Measurements from ENCODE around the gene TXNRD1. TPM values are rescaled to one million over a fixed set of nuclear protein-coding genes. Genes with fewer than 3 reads are reported as not detected.

TXNRD1 gene
- total RNA-seq, 2 donors from 2014 or later: 35.9 to 36.6 TPM

- H3K4me1 ChIP-seq: no peaks in the 10 kb centered on the region
- no peak overlapping the region for H3K4me3 ChIP-seq
- no peaks in the 10 kb centered on the region for H3K27me3 ChIP-seq
- ATAC-seq (no peak), DNase-seq (no peak)
- TF ChIP-seq CTCF (IDR thresholded peaks at IDR 0.05) (no peak), POLR2A (IDR thresholded peaks at IDR 0.05) (no peak)
- intact Hi-C loops (cut with DNase I): no loop called here
- H3K9me3 ChIP-seq: peaks cover 0 to 8% (median 0%) of the 10 kb centered on the region in 3 donors
- WGBS, 2 donors: 90 to 99% methylated on average over 5 of the region's 5 CpGs
- H3K27ac ChIP-seq: no peak overlapping the region
- no peaks in the 10 kb centered on the region for H3K36me3 ChIP-seq (replicated peaks in 1 of 2; ENCODE audit: insufficient read depth in 1 of 2, low read depth in 2 of 2)
Measured at GRCh38 chr12:104365921-104366410, 150.4 kb downstream of the TXNRD1 start.

- ATAC-seq (no peak), DNase-seq (no peak)
- Histone ChIP-seq H3K36me3 (replicated peaks in 1 of 2; ENCODE audit: insufficient read depth in 1 of 2, low read depth in 2 of 2) (no peaks in the 10 kb centered on the region), H3K27me3 (no peaks in the 10 kb centered on the region), H3K27ac (no peak overlapping the region), H3K4me1 (no peaks in the 10 kb centered on the region), H3K9me3 (peaks cover 0 to 8% (median 0%) of the 10 kb centered on the region in 3 donors), H3K4me3 (no peak overlapping the region)
- intact Hi-C loops (cut with DNase I): no loop called here
- WGBS, 2 donors: 88 to 98% methylated on average over 2 of the region's 2 CpGs
- TF ChIP-seq CTCF (IDR thresholded peaks at IDR 0.05) (no peak), POLR2A (IDR thresholded peaks at IDR 0.05) (no peak)
Measured at GRCh38 chr12:104369708-104370107, 154.1 kb downstream of the TXNRD1 start.

- Histone ChIP-seq H3K27me3 (no peaks in the 10 kb centered on the region), H3K9me3 (peaks cover 0 to 8% (median 0%) of the 10 kb centered on the region in 3 donors), H3K4me1 (no peaks in the 10 kb centered on the region), H3K27ac (no peak overlapping the region), H3K4me3 (no peak overlapping the region), H3K36me3 (replicated peaks in 1 of 2; ENCODE audit: insufficient read depth in 1 of 2, low read depth in 2 of 2) (no peaks in the 10 kb centered on the region)
- no peak for DNase-seq
- 56 to 57% methylated on average over 15 of the region's 15 CpGs for WGBS, 2 donors
- intact Hi-C loops (cut with DNase I): no loop called here
- TF ChIP-seq CTCF (IDR thresholded peaks at IDR 0.05): no peak
- TF ChIP-seq POLR2A (IDR thresholded peaks at IDR 0.05): no peak
- no peak for ATAC-seq
Measured at GRCh38 chr12:104371043-104371870, 155.7 kb downstream of the TXNRD1 start.

GRCh38 chr12:104372061-104372720 lies 156.6 kb downstream of the TXNRD1 start:
- intact Hi-C loops (cut with DNase I): no loop called here
- DNase-seq (no peak), ATAC-seq (no peak)
- Histone ChIP-seq H3K27ac (no peak overlapping the region), H3K9me3 (peaks cover 0 to 8% (median 0%) of the 10 kb centered on the region in 3 donors), H3K4me3 (no peak overlapping the region), H3K36me3 (replicated peaks in 1 of 2; ENCODE audit: insufficient read depth in 1 of 2, low read depth in 2 of 2) (no peaks in the 10 kb centered on the region), H3K27me3 (no peaks in the 10 kb centered on the region), H3K4me1 (no peaks in the 10 kb centered on the region)
- WGBS, 2 donors: 75 to 77% methylated on average over 12 of the region's 12 CpGs
- TF ChIP-seq POLR2A (IDR thresholded peaks at IDR 0.05): no peak

GRCh38 chr12:104372721-104373335 lies 157.2 kb downstream of the TXNRD1 start:
- no peak overlapping the region for H3K27ac ChIP-seq
- no peak for DNase-seq
- 88 to 100% methylated on average over 1 to 10 of the region's 10 CpGs for WGBS, 2 donors
- no peak overlapping the region for H3K4me3 ChIP-seq
- H3K27me3 ChIP-seq: no peaks in the 10 kb centered on the region
- no peak for TF ChIP-seq POLR2A (IDR thresholded peaks at IDR 0.05)
- TF ChIP-seq CTCF (IDR thresholded peaks at IDR 0.05): no peak
- no peaks in the 10 kb centered on the region for H3K4me1 ChIP-seq
- intact Hi-C loops (cut with DNase I): no loop called here
- peaks cover 0 to 8% (median 0%) of the 10 kb centered on the region in 3 donors for H3K9me3 ChIP-seq
- H3K36me3 ChIP-seq (replicated peaks in 1 of 2; ENCODE audit: insufficient read depth in 1 of 2, low read depth in 2 of 2): no peaks in the 10 kb centered on the region
- no peak for ATAC-seq

Data from body of pancreas (tissue), 4 donors.